ENCODE data around the gene EVL.
A peak's percentile ranks its signal among the peaks of the same experiment; 100 is the strongest.
"Not testable (repeated sequence)": the region's sequence is repeated elsewhere in the genome, so short reads cannot be mapped to it uniquely, and the experiment has no call there.

Gene EVL

GRCh38 chr14:100176811-100177327 lies 111.6 kb downstream of the EVL start:
- no peak for DNase-seq

- no peak for DNase-seq
These were observed 113.5 kb downstream of the EVL start for GRCh38 chr14:100178691-100179090.

- not testable (repeated sequence) for DNase-seq
These were observed 115.4 kb downstream of the EVL start for GRCh38 chr14:100180671-100181070.

GRCh38 chr14:100181876-100182551 lies 116.8 kb downstream of the EVL start:
- not testable (repeated sequence) for DNase-seq

- DNase-seq: no peak
These were observed 122.1 kb downstream of the EVL start for GRCh38 chr14:100187247-100187833.

GRCh38 chr14:100188392-100189030 lies 123.3 kb downstream of the EVL start:
- DNase-seq: no peak

GRCh38 chr14:100190126-100190525 lies 124.9 kb downstream of the EVL start:
- DNase-seq: no peak

GRCh38 chr14:100191584-100192249 lies 126.5 kb downstream of the EVL start:
- DNase-seq: no peak

GRCh38 chr14:100192250-100192671 lies 127.0 kb downstream of the EVL start:
- DNase-seq: no peak

GRCh38 chr14:100192672-100193416 lies 127.6 kb downstream of the EVL start:
- DNase-seq: peak; percentile 100

Data from effector CD4-positive, alpha-beta T cell (primary cell).